Mucosa of rectum (tissue), 2 donors: ENCODE measurements around the gene RABAC1.
"Not testable (repeated sequence)": the region's sequence is repeated elsewhere in the genome, so short reads cannot be mapped to it uniquely, and the experiment has no call there.

Experiments
- H3K27ac ChIP-seq, 2 donors: one replicate each; pipeline ENCODE4 v1.7.0; 2013; ENCODE audit warnings: inconsistent platforms in 2 of 2, low read depth in 2 of 2, low read length in 2 of 2
- H3K27me3 ChIP-seq, 2 donors: one replicate each; pipeline ENCODE4 v1.7.0; 2013; ENCODE audit warnings: low read length in 2 of 2; ENCODE audit not compliant: control insufficient read depth in 2 of 2, insufficient read depth in 2 of 2
- H3K36me3 ChIP-seq, 2 donors: one replicate each; pipeline ENCODE4 v1.7.0; 2013; ENCODE audit warnings: low read length in 2 of 2; ENCODE audit not compliant: control insufficient read depth in 2 of 2, insufficient read depth in 2 of 2
- H3K4me1 ChIP-seq, 2 donors: one replicate each; pipeline ENCODE4 v1.7.0; 2013; ENCODE audit warnings: low read length in 2 of 2, mild to moderate bottlenecking in 1 of 2; ENCODE audit not compliant: control insufficient read depth in 2 of 2, insufficient read depth in 2 of 2
- H3K4me3 ChIP-seq, 2 donors: one replicate each; pipeline ENCODE4 v1.7.0; 2013; ENCODE audit warnings: low read length in 2 of 2
- H3K9ac ChIP-seq, 2 donors: one replicate each; pipeline ENCODE4 v1.7.0; 2013; ENCODE audit warnings: low read length in 2 of 2, low read depth in 1 of 2, mild to moderate bottlenecking in 1 of 2
- H3K9me3 ChIP-seq, 2 donors: one replicate each; pipeline ENCODE4 v1.7.0; 2013; ENCODE audit warnings: low read length in 2 of 2; ENCODE audit not compliant: control insufficient read depth in 2 of 2
- donor health status: healthy.
- donor health status: Normal muscosa, but diverticular disease.

RABAC1 gene

GRCh38 chr19:41915021-41915775, 43.9 kb downstream of the RABAC1 start:
- H3K4me1 ChIP-seq = peaks cover 0 to 5% of the 10 kb centered on the region in 2 donors
- peaks cover 0 to 2% of the 10 kb centered on the region in 2 donors for H3K36me3 ChIP-seq
- H3K4me3 ChIP-seq = no peak overlapping the region
- H3K9ac ChIP-seq = no peak overlapping the region
- no peaks in the 10 kb centered on the region for H3K9me3 ChIP-seq
- H3K27me3 ChIP-seq = peaks cover 43 to 55% of the 10 kb centered on the region in 2 donors
- H3K27ac ChIP-seq = no peak overlapping the region

GRCh38 chr19:41914424-41914834, 44.7 kb downstream of the RABAC1 start:
- H3K27me3 ChIP-seq = peaks cover 41 to 55% of the 10 kb centered on the region in 2 donors
- not testable (repeated sequence) for H3K4me1 ChIP-seq, H3K9me3 ChIP-seq, H3K27ac ChIP-seq, H3K36me3 ChIP-seq, H3K9ac ChIP-seq, H3K4me3 ChIP-seq

- no peak overlapping the region for H3K4me3 ChIP-seq
- H3K27ac ChIP-seq = no peak overlapping the region
- peaks cover 0 to 5% of the 10 kb centered on the region in 2 donors for H3K4me1 ChIP-seq
- H3K9ac ChIP-seq = no peak overlapping the region
- H3K27me3 ChIP-seq = peaks cover 41 to 55% of the 10 kb centered on the region in 2 donors
- H3K9me3 ChIP-seq = no peaks in the 10 kb centered on the region
- peaks cover 0 to 2% of the 10 kb centered on the region in 2 donors for H3K36me3 ChIP-seq
Observed at GRCh38 chr19:41913538-41914423, 45.3 kb downstream of the RABAC1 start.

- Histone ChIP-seq H3K9ac (no peak overlapping the region), H3K4me1 (peaks cover 0 to 5% of the 10 kb centered on the region in 2 donors), H3K9me3 (no peaks in the 10 kb centered on the region), H3K36me3 (peaks cover 0 to 2% of the 10 kb centered on the region in 2 donors), H3K4me3 (no peak overlapping the region), H3K27me3 (peaks cover 36 to 50% of the 10 kb centered on the region in 2 donors), H3K27ac (no peak overlapping the region)
Observed at GRCh38 chr19:41912899-41913537, 46.1 kb downstream of the RABAC1 start.

- H3K27ac ChIP-seq = no peak overlapping the region
- no peak overlapping the region for H3K9ac ChIP-seq
- no peaks in the 10 kb centered on the region for H3K9me3 ChIP-seq
- peaks cover 36 to 44% of the 10 kb centered on the region in 2 donors for H3K27me3 ChIP-seq
- peaks cover 2% of the 10 kb centered on the region in 2 donors for H3K36me3 ChIP-seq
- no peak overlapping the region for H3K4me3 ChIP-seq
- H3K4me1 ChIP-seq = peaks cover 0 to 5% of the 10 kb centered on the region in 2 donors
Observed at GRCh38 chr19:41911889-41912731, 47.0 kb downstream of the RABAC1 start.

GRCh38 chr19:41910992-41911888, 47.9 kb downstream of the RABAC1 start:
- peaks cover 28 to 36% of the 10 kb centered on the region in 2 donors for H3K27me3 ChIP-seq
- H3K9ac ChIP-seq = no peak overlapping the region
- H3K36me3 ChIP-seq = peaks cover 7 to 8% of the 10 kb centered on the region in 2 donors
- H3K9me3 ChIP-seq = no peaks in the 10 kb centered on the region
- H3K27ac ChIP-seq = no peak overlapping the region
- H3K4me3 ChIP-seq = no peak overlapping the region
- peaks cover 1 to 8% of the 10 kb centered on the region in 2 donors for H3K4me1 ChIP-seq

GRCh38 chr19:41910240-41910991, 48.7 kb downstream of the RABAC1 start:
- Histone ChIP-seq H3K9me3 (no peaks in the 10 kb centered on the region), H3K27ac (no peak overlapping the region), H3K4me3 (no peak overlapping the region), H3K27me3 (peaks cover 27 to 30% of the 10 kb centered on the region in 2 donors), H3K9ac (no peak overlapping the region), H3K36me3 (peaks cover 12 to 14% of the 10 kb centered on the region in 2 donors), H3K4me1 (peaks cover 9 to 13% of the 10 kb centered on the region in 2 donors)

GRCh38 chr19:41909706-41910105, 49.4 kb downstream of the RABAC1 start:
- peaks cover 14 to 16% of the 10 kb centered on the region in 2 donors for H3K4me1 ChIP-seq
- no peak overlapping the region for H3K9ac ChIP-seq
- H3K36me3 ChIP-seq = peaks cover 18 to 21% of the 10 kb centered on the region in 2 donors
- H3K4me3 ChIP-seq = no peak overlapping the region
- no peaks in the 10 kb centered on the region for H3K9me3 ChIP-seq
- no peak overlapping the region for H3K27ac ChIP-seq
- H3K27me3 ChIP-seq = peaks cover 23 to 26% of the 10 kb centered on the region in 2 donors
